ENCODE results near the gene GLIPR1L1. TPM values are rescaled to one million over a fixed set of nuclear protein-coding genes. Genes with fewer than 3 reads are reported as not detected.

The GLIPR1L1 gene
- total and polyA plus RNA-seq, 2 of the 8 experiments (the other 6 are each of a cell fraction or from before 2014, with no cell fraction given) = 1.2 to 1.7 TPM

- 83% methylated on average over 1 of the region's 1 CpG; no CpG with 5 or more reads in 1 of the 2 experiments for WGBS, 2 experiments (ENCODE audit: extremely low coverage in 1 of 2, insufficient coverage in 1 of 2, insufficient read length in 1 of 2, insufficient replicate concordance in 2 of 2, low coverage in 1 of 2, low lambda C conversion rate in 2 of 2, missing lambda C conversion rate in 1 of 2)
- H2BK15ac ChIP-seq (ENCODE audit: low read length) = no peak overlapping the region
- H2BK5ac ChIP-seq (ENCODE audit: low read depth, low read length) = no peak overlapping the region
- H2BK120ac ChIP-seq (replicated peaks; ENCODE audit: low read depth, low read length) = no peak overlapping the region
- no peak for FAIRE-seq
- no peaks in the 10 kb centered on the region for H3K27me3 ChIP-seq (replicated peaks in 1 of 4; ENCODE audit: control insufficient read depth in 3 of 4, extremely low read depth in 1 of 4, insufficient read depth in 3 of 4, low read length in 3 of 4)
- H4K8ac ChIP-seq (ENCODE audit: extremely low read depth, insufficient read depth, low read length) = no peak overlapping the region
- no peak overlapping the region for H3K14ac ChIP-seq (ENCODE audit: insufficient read length)
- no peak overlapping the region for H2BK20ac ChIP-seq (ENCODE audit: low read length)
- no peaks in the 10 kb centered on the region for H3K79me1 ChIP-seq (ENCODE audit: low read depth, low read length)
- no peak overlapping the region for H3K4ac ChIP-seq (replicated peaks; ENCODE audit: insufficient read length, low read depth, low read length)
- peaks cover 3% of the 10 kb centered on the region for H3K23me2 ChIP-seq (ENCODE audit: low read depth, low read length)
- H3K18ac ChIP-seq (ENCODE audit: extremely low read depth, low read length) = no peak overlapping the region
- H2AK5ac ChIP-seq (ENCODE audit: low read depth, low read length) = no peak overlapping the region
- no peak overlapping the region for H3K4me2 ChIP-seq (ENCODE audit: insufficient read depth in 1 of 2, low read depth in 2 of 2, low read length in 2 of 2)
- no peak overlapping the region for H3K27ac ChIP-seq (ENCODE audit: low read depth, low read length)
- ChIA-PET CTCF (ENCODE audit: partially characterized antibody) (interaction anchor here (1.2 to 2.2 kb wide), 2 partner anchors 9 to 38 kb away, joined by 3 to 6 read pairs; no protein-coding TSS in a partner anchor), POLR2A (ENCODE audit: partially characterized antibody) (no interaction called here)
- no peak overlapping the region for H3K9ac ChIP-seq (replicated peaks in 1 of 4; ENCODE audit: extremely low read depth in 1 of 4, low read depth in 3 of 4, low read length in 3 of 4)
- H3K4me3 ChIP-seq (ENCODE audit: extremely low read depth in 1 of 4, insufficient read depth in 2 of 4, low read depth in 3 of 4, low read length in 4 of 4) = no peak overlapping the region
- H4K20me1 ChIP-seq (replicated peaks in 1 of 2; ENCODE audit: control insufficient read depth in 1 of 2, insufficient read depth in 2 of 2, low read length in 2 of 2) = no peaks in the 10 kb centered on the region
- H3K36me3 ChIP-seq (ENCODE audit: control insufficient read depth in 2 of 4, insufficient read depth in 4 of 4, low read length in 3 of 4) = no peaks in the 10 kb centered on the region
- H3K79me2 ChIP-seq (ENCODE audit: control insufficient read depth in 1 of 2, insufficient read depth in 2 of 2, low read length in 2 of 2) = no peaks in the 10 kb centered on the region
- TF ChIP-seq, protein P1, sequence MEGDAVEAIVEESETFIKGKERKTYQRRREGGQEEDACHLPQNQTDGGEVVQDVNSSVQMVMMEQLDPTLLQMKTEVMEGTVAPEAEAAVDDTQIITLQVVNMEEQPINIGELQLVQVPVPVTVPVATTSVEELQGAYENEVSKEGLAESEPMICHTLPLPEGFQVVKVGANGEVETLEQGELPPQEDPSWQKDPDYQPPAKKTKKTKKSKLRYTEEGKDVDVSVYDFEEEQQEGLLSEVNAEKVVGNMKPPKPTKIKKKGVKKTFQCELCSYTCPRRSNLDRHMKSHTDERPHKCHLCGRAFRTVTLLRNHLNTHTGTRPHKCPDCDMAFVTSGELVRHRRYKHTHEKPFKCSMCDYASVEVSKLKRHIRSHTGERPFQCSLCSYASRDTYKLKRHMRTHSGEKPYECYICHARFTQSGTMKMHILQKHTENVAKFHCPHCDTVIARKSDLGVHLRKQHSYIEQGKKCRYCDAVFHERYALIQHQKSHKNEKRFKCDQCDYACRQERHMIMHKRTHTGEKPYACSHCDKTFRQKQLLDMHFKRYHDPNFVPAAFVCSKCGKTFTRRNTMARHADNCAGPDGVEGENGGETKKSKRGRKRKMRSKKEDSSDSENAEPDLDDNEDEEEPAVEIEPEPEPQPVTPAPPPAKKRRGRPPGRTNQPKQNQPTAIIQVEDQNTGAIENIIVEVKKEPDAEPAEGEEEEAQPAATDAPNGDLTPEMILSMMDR (IDR thresholded peaks at IDR 0.05; ENCODE audit: control extremely low read depth in 1 of 3, insufficient read depth in 1 of 3, low read depth in 1 of 3, low read length in 3 of 3) = no peak
- TF ChIP-seq, protein P2, sequence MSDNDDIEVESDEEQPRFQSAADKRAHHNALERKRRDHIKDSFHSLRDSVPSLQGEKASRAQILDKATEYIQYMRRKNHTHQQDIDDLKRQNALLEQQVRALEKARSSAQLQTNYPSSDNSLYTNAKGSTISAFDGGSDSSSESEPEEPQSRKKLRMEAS (IDR thresholded peaks at IDR 0.05) = no peak
- H3K9me3 ChIP-seq (ENCODE audit: insufficient read depth in 2 of 2, low read depth in 1 of 2, low read length in 1 of 2) = no peaks in the 10 kb centered on the region
- H2AFZ ChIP-seq (ENCODE audit: low read length) = no peak overlapping the region
- no peak overlapping the region for H2BK12ac ChIP-seq (ENCODE audit: low read depth, low read length)
- DNase-seq (ENCODE audit: low read depth in 1 of 2, low spot score in 2 of 2) = no peak
- no peak overlapping the region for H3K56ac ChIP-seq (replicated peaks; ENCODE audit: insufficient read length, low read depth, low read length)
- H3K23ac ChIP-seq (ENCODE audit: insufficient read length) = no peak overlapping the region
- no peak overlapping the region for H4K91ac ChIP-seq (replicated peaks; ENCODE audit: insufficient read length, low read length)
- no peak overlapping the region for H4K5ac ChIP-seq (ENCODE audit: insufficient read length, low read depth, low read length)
- H3K4me1 ChIP-seq (replicated peaks in 1 of 4; ENCODE audit: control insufficient read depth in 3 of 4, insufficient read depth in 4 of 4, low read length in 3 of 4) = no peaks in the 10 kb centered on the region
These were observed 6.8 kb upstream of the GLIPR1L1 start for GRCh38 chr12:75327642-75328041.
